Fibroblast of the aortic adventitia (primary cell): Measurements from ENCODE around the gene THAP9. TPM values are rescaled to one million over a fixed set of nuclear protein-coding genes. Genes with fewer than 3 reads are reported as not detected.

Source experiments
- DNase-seq: peaks from one replicate; pipeline ENCODE4 v3.0.0-alpha.2; 2010; ENCODE audit warnings: low read depth
- H3K4me3 ChIP-seq: 2 replicates; pipeline ENCODE4 v1.5.1; 2011; ENCODE audit warnings: low read depth, mild to moderate bottlenecking, control low read depth, low read length, moderate library complexity
- CTCF ChIP-seq: IDR thresholded peaks from 2 replicates; pipeline ENCODE4 v1.5.1; 2011; ENCODE audit warnings: mild to moderate bottlenecking, low read length, control low read depth, inconsistent platforms; ENCODE audit not compliant: insufficient read depth
- small RNA-seq: library from RNA; depleted of rRNA; stranded (forward); fragments of <200 nt; gene quantifications from one replicate; pipeline ENCODE3, GENCODE V24; 2012
- total RNA-seq: library from RNA; depleted of rRNA; stranded (reverse); fragments of >200 nt; gene quantifications from 2 replicates; pipeline ENCODE4 v1.2.3, GENCODE V29; 2012; ENCODE audit warnings: low replicate concordance

The THAP9 gene
- total RNA-seq, 1 donor = 7.1 TPM

DNA sequence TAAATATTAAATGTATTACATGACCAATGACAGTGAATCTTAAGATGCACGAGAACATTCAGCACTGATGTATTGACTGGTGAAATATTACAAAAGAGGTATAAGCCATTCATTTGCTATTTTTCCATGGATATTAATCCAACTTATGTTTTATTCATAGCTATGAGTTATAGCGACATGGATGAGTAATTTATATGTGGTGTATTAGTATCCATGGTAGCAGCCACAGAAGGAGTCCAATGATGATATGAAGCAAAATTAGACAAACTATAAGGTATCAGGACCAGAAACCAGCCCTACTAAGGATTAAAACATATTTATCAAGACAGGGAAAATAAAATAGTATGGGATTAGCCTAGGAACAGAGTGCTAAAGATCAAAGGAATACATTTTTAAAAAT is 50.7 kb downstream of the THAP9 start:
- DNase-seq = peak; percentile 1
- H3K4me3 ChIP-seq = no peak overlapping the region
- no peak for TF ChIP-seq CTCF

- H3K4me3 ChIP-seq = no peak overlapping the region
- peak; percentile 1 for DNase-seq
- no peak for TF ChIP-seq CTCF
Measured at GRCh38 chr4:82954212-82954611, 53.7 kb downstream of the THAP9 start.

DNA sequence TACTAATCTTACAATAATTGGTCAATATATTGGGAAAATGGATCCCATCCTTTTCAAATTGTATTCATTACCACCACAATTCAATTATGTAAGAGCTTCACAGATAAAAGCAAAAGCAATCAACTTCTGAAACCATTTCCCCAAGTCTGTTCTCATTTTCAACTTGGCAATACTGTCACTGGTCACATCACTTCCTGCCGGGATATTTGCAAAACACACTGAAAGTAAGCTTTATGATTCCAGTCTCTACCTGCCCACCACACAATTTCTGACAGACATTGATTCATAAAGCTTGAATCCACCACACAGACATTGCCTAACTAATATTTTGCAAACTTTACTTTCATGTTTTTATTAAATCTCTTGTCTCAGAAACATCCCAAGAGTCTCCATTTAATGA is 56.5 kb downstream of the THAP9 start:
- no peak for DNase-seq
- no peak for TF ChIP-seq CTCF
- H3K4me3 ChIP-seq = no peak overlapping the region

- DNase-seq = no peak
- H3K4me3 ChIP-seq = no peak overlapping the region
- no peak for TF ChIP-seq CTCF
Measured at GRCh38 chr4:82965763-82966162, 65.2 kb downstream of the THAP9 start.

- DNase-seq = no peak
- no peak overlapping the region for H3K4me3 ChIP-seq
- TF ChIP-seq CTCF = no peak
Measured at GRCh38 chr4:82968972-82969371, 68.4 kb downstream of the THAP9 start.

- no peak for TF ChIP-seq CTCF
- no peak overlapping the region for H3K4me3 ChIP-seq
- no peak for DNase-seq
Measured at GRCh38 chr4:82969414-82969813, 68.9 kb downstream of the THAP9 start.

Small RNA genes within 50 kb of the gene (small RNA-seq; reads per million reads assigned to genes)
- not detected for gene RF00019

Other genes starting within 250 kb of the THAP9 start
- gene SCD5, start 101.9 kb upstream of the THAP9 start, total RNA-seq = 18.0 and 22.8 TPM in 2 replicates
- 392 and 400 TPM in 2 replicates for gene SEC31A, start 9.6 kb upstream of the THAP9 start, total RNA-seq
- 5.1 and 42.5 TPM in 2 replicates for gene LIN54, start 110.1 kb downstream of the THAP9 start, total RNA-seq
- gene COPS4, start 134.4 kb downstream of the THAP9 start, total RNA-seq = 37.5 and 69.3 TPM in 2 replicates
- gene PLAC8, start 214.0 kb downstream of the THAP9 start, total RNA-seq = 0.36 and 1.1 TPM in 2 replicates